IMR-90 (cell line): Measurements from ENCODE around the gene ZNF217. TPM values are rescaled to one million over a fixed set of nuclear protein-coding genes. Genes with fewer than 3 reads are reported as not detected.

Source experiments
- ATAC-seq: fragments of 200-7000 bp; cut with Tn5 transposase; 2 replicates; pipeline ENCODE4 v1.9.1; 2020; ENCODE audit warnings: low read depth, mild to moderate bottlenecking, moderate library complexity
- BruUV-seq: library from RNA; stranded (reverse); fragments of 400-500 nt; replicated peaks from 2 replicates; lab custom pipeline; 2021; lab: Mats Ljungman, UMichigan
- CTCF ChIA-PET: fragments of 300-600 bp; formaldehyde crosslinking; extraction: SDS; loops from one replicate; lab custom pipeline; 2021; ENCODE audit warnings: antibody characterized with exemption; lab: Yijun Ruan, JAX
- POLR2A ChIA-PET: fragments of 300-600 bp; sonication (Branson Sonifier 250); formaldehyde crosslinking; loops from one replicate; lab custom pipeline; 2022; ENCODE audit warnings: antibody characterized with exemption; ENCODE audit not compliant: unreplicated experiment; lab: Charles Lee
- DNase-seq: peaks from one replicate; pipeline ENCODE4 v3.0.0; 2013
- H2AFZ ChIP-seq: replicated peaks from 2 replicates; pipeline ENCODE3; 2013; ENCODE audit warnings: low read length, mild to moderate bottlenecking; ENCODE audit not compliant: poor library complexity
- H2AK5ac ChIP-seq: 2 replicates; pipeline ENCODE4 v1.6.1; 2013; ENCODE audit warnings: low read depth, low read length, inconsistent platforms
- H2AK9ac ChIP-seq: replicated peaks from 2 replicates; pipeline ENCODE3; 2013; ENCODE audit warnings: mild to moderate bottlenecking, low read depth, low read length, moderate library complexity; ENCODE audit not compliant: poor library complexity
- H2BK120ac ChIP-seq: 2 replicates; pipeline ENCODE4 v1.6.1; 2013; ENCODE audit warnings: low read depth, low read length, inconsistent platforms
- H2BK15ac ChIP-seq: 3 replicates; pipeline ENCODE4 v1.6.1; 2013; ENCODE audit warnings: low read depth, low read length, inconsistent platforms
- H2BK20ac ChIP-seq: 2 replicates; pipeline ENCODE4 v1.6.1; 2013; ENCODE audit warnings: low read depth, mild to moderate bottlenecking, inconsistent platforms, low read length, moderate library complexity
- H2BK5ac ChIP-seq: 2 replicates; pipeline ENCODE4 v1.6.1; 2013; ENCODE audit warnings: mild to moderate bottlenecking, low read depth, low read length, inconsistent platforms; ENCODE audit not compliant: poor library complexity, severe bottlenecking
- H3K14ac ChIP-seq: replicated peaks from 2 replicates; pipeline ENCODE4 v1.6.1; 2013; ENCODE audit warnings: low read depth, low read length, inconsistent platforms
- H3K18ac ChIP-seq: 2 replicates; pipeline ENCODE4 v1.6.1; 2013; ENCODE audit warnings: low read depth, low read length, control low read depth
- H3K23ac ChIP-seq: 2 replicates; pipeline ENCODE4 v1.6.1; 2013; ENCODE audit warnings: low read depth, low read length, inconsistent platforms
- H3K27ac ChIP-seq: 2 replicates; pipeline ENCODE4 v1.5.1; 2013; ENCODE audit warnings: mild to moderate bottlenecking, control low read depth, low read length; ENCODE audit not compliant: insufficient read depth
- H3K27me3 ChIP-seq: 2 replicates; pipeline ENCODE4 v1.6.1; 2013; ENCODE audit warnings: low read length; ENCODE audit not compliant: control insufficient read depth, insufficient read depth
- H3K36me3 ChIP-seq: 2 replicates; pipeline ENCODE4 v1.6.1; 2013; ENCODE audit warnings: low read length, mixed read lengths; ENCODE audit not compliant: control insufficient read depth, insufficient read depth
- H3K4ac ChIP-seq: 2 replicates; pipeline ENCODE4 v1.6.1; 2013; ENCODE audit warnings: low read depth, low read length, inconsistent platforms
- H3K4me1 ChIP-seq: 2 replicates; pipeline ENCODE4 v1.6.1; 2013; ENCODE audit warnings: low read length, mixed read lengths; ENCODE audit not compliant: control insufficient read depth, insufficient read depth
- H3K4me2 ChIP-seq: 2 replicates; pipeline ENCODE4 v1.6.1; 2013; ENCODE audit warnings: low read depth, mild to moderate bottlenecking, control low read depth, low read length, moderate library complexity
- H3K4me3 ChIP-seq: 2 replicates; pipeline ENCODE4 v1.5.1; 2013; ENCODE audit warnings: low read depth, mild to moderate bottlenecking, control low read depth, low read length, moderate library complexity; ENCODE audit not compliant: insufficient read depth
- H3K56ac ChIP-seq: 2 replicates; pipeline ENCODE4 v1.6.1; 2013; ENCODE audit warnings: low read length, inconsistent platforms; ENCODE audit not compliant: insufficient read depth; ENCODE audit errors: extremely low read depth
- H3K79me1 ChIP-seq, 2 experiments: 2 replicates each; pipeline ENCODE4 v1.6.1; 2013; ENCODE audit warnings: low read length in 2 of 2, inconsistent platforms in 1 of 2, low read depth in 1 of 2
- H3K9ac ChIP-seq: 2 replicates; pipeline ENCODE4 v1.6.1; 2013; ENCODE audit warnings: low read depth, low read length, control low read depth
- H3K9me1 ChIP-seq: 2 replicates; pipeline ENCODE4 v1.6.1; 2013; ENCODE audit warnings: low read length, inconsistent platforms; ENCODE audit not compliant: insufficient read depth
- H3K9me3 ChIP-seq: 2 replicates; pipeline ENCODE4 v1.6.1; 2013; ENCODE audit warnings: low read length; ENCODE audit not compliant: control insufficient read depth, insufficient read depth
- H4K20me1 ChIP-seq: 2 replicates; pipeline ENCODE4 v1.6.1; 2013; ENCODE audit warnings: low read length, inconsistent platforms; ENCODE audit not compliant: insufficient read depth
- H4K5ac ChIP-seq: 2 replicates; pipeline ENCODE4 v1.6.1; 2013; ENCODE audit warnings: mild to moderate bottlenecking, low read depth, low read length, control low read depth
- H4K8ac ChIP-seq, 2 experiments: 2 replicates each; pipeline ENCODE4 v1.6.1; 2013; ENCODE audit warnings: low read depth in 2 of 2, low read length in 2 of 2, control low read depth in 1 of 2, inconsistent platforms in 1 of 2
- H4K91ac ChIP-seq: 2 replicates; pipeline ENCODE4 v1.6.1; 2013; ENCODE audit warnings: low read depth, low read length, inconsistent platforms; ENCODE audit not compliant: insufficient read depth
- BHLHE40 ChIP-seq: fragments of 150-350 bp; IDR thresholded peaks from 2 replicates; pipeline ENCODE4 v1.6.1; 2016; ENCODE audit warnings: mild to moderate bottlenecking, low read depth, low read length
- CEBPB ChIP-seq: IDR thresholded peaks from 2 replicates; pipeline ENCODE4 v1.6.1; 2012; ENCODE audit warnings: low read depth, low read length, improper control_type of control experiment
- CHD1 ChIP-seq: IDR thresholded peaks from 2 replicates; pipeline ENCODE4 v1.6.1; 2012; ENCODE audit warnings: low read depth, low read length, improper control_type of control experiment
- CTCF ChIP-seq: conservative IDR thresholded peaks from 2 replicates; pipeline ENCODE4 v1.5.1; 2012; ENCODE audit warnings: mild to moderate bottlenecking, low read depth, low read length, improper control_type of control experiment
- FOS ChIP-seq: fragments of 150-350 bp; IDR thresholded peaks from 2 replicates; pipeline ENCODE4 v1.6.1; 2016; ENCODE audit warnings: low read depth, low read length
- MAFK ChIP-seq: IDR thresholded peaks from 2 replicates; pipeline ENCODE4 v1.6.1; 2012; ENCODE audit warnings: low read depth, low read length, improper control_type of control experiment
- MAZ ChIP-seq: IDR thresholded peaks from 2 replicates; pipeline ENCODE4 v1.6.1; 2012; ENCODE audit warnings: low read depth, mild to moderate bottlenecking, low read length, improper control_type of control experiment, moderate library complexity, borderline replicate concordance
- MXI1 ChIP-seq: IDR thresholded peaks from 2 replicates; pipeline ENCODE4 v1.6.1; 2012; ENCODE audit warnings: low read depth, mild to moderate bottlenecking, low read length, moderate library complexity, borderline replicate concordance
- NFE2L2 ChIP-seq: fragments of 150-350 bp; IDR thresholded peaks from 2 replicates; pipeline ENCODE4 v1.6.1; 2016; ENCODE audit warnings: low read depth, mild to moderate bottlenecking, low read length
- RAD21 ChIP-seq: IDR thresholded peaks from 2 replicates; pipeline ENCODE4 v1.6.1; 2012; ENCODE audit warnings: low read length, improper control_type of control experiment
- RCOR1 ChIP-seq: IDR thresholded peaks from 2 replicates; pipeline ENCODE4 v1.6.1; 2012; ENCODE audit warnings: mild to moderate bottlenecking, low read length, improper control_type of control experiment; ENCODE audit not compliant: insufficient replicate concordance
- RFX5 ChIP-seq: IDR thresholded peaks from 2 replicates; pipeline ENCODE4 v1.8.0; 2012; ENCODE audit warnings: low read depth, mild to moderate bottlenecking, low read length, moderate library complexity
- SMC3 ChIP-seq: fragments of 150-350 bp; IDR thresholded peaks from 2 replicates; pipeline ENCODE4 v1.6.1; 2016; ENCODE audit warnings: low read depth, mild to moderate bottlenecking, antibody characterized with exemption, low read length, moderate library complexity
- USF2 ChIP-seq: fragments of 150-350 bp; IDR thresholded peaks from 2 replicates; pipeline ENCODE4 v1.6.1; 2017; ENCODE audit warnings: mild to moderate bottlenecking, antibody characterized with exemption, low read length, low read depth
- WGBS, 2 experiments: methylation state at CpG; one replicate each; pipeline versions ENCODE4 v1.1.5 to v1.1.7; 2013; ENCODE audit warnings: missing lambda C conversion rate in 2 of 2; ENCODE audit not compliant: insufficient read length in 1 of 2; ENCODE audit errors: extremely low coverage in 2 of 2; 5-methylcytosine and 5-hydroxymethylcytosine counted together
- dilution Hi-C: fragments of 300-500 bp; cut with HindIII; formaldehyde crosslinking; loops from one replicate; pipeline ENCODE4 v1.14.3; 2018; ENCODE audit warnings: low sequenced_read_pairs; ENCODE audit not compliant: unreplicated experiment
- in situ Hi-C: fragments of 300-500 bp; cut with MboI; formaldehyde crosslinking; loops from 3 replicates; pipeline ENCODE4 v1.14.3; 2019; ENCODE audit warnings: low sequenced_read_pairs, inconsistent platforms, mixed read lengths
- intact Hi-C: fragments of 100-400 bp; cut with micrococcal nuclease; formaldehyde crosslinking; loops from 2 replicates; pipeline ENCODE4 v1.10.0; 2022
- polyA plus RNA-seq, 3 experiments: library from polyadenylated mRNA; depleted of rRNA; stranded (reverse); fragments of >200 nt; gene quantifications; 2 replicates each; pipeline ENCODE4 v1.2.3, GENCODE V29; 2012; ENCODE audit warnings: low replicate concordance in 1 of 3
- total RNA-seq: library from RNA; depleted of rRNA; stranded (reverse); fragments of >200 nt; gene quantifications from 2 replicates; pipeline ENCODE4 v1.2.3, GENCODE V29; 2012
- TF ChIP-seq, protein P1 (sequence below): fragments of 150-350 bp; IDR thresholded peaks from 2 replicates; pipeline ENCODE4 v1.6.1; 2016; ENCODE audit warnings: low read depth, mild to moderate bottlenecking, low read length, moderate library complexity, borderline replicate concordance

Gene ZNF217
- total and polyA plus RNA-seq, 2 of the 4 experiments (the other 2 are of a cell fraction) = 9.1 to 27.8 TPM

DNA sequence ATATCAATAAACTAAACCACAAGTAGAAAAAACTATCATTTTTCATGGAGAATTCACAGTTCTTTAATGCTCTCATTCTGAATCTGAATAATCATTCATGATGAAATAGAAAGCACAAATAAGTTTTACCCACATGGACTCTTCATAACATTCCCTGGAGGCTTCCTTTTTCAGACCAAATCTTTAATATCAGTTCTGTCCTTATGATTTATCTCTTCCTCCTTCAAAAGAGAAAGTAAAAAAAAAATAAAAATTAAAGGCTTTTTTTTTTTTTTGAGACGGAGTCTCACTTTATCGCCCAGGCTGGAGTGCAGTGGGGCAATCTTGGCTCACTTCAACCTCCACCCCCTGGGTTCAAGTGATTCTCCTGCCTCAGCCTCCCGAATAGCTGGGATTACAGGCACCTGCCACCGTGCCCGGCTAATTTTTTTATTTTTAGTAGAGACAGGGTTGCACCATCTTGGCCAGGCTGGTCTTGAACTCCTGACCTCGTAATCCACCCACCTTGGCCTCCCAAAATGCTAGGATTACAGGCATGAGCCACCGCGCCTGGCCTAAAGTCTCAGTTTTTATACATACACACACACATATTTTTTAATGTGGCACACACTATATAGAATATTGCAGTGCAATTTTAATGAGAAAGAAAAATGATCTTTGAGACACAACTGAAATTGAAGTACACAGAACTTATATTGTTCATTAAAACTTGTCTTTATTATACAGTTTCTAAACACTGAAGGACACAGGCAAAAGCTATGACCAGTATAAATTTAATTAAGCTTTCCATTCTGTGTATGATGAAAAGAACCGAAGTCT, 31.9 kb upstream of the ZNF217 start:
- no CpG with 5 or more reads among the region's 9 CpGs for WGBS, 2 experiments
- Histone ChIP-seq H3K14ac (no peak overlapping the region), H4K5ac (no peak overlapping the region), H2AFZ (no peak overlapping the region), H4K20me1 (no peaks in the 10 kb centered on the region), H3K4me2 (no peak overlapping the region), H3K79me1 (0 out of 4 replicates have a peak, but pooled peaks cover 0 to 3% of the 10 kb centered on the region in 2 experiments), H3K56ac (no peak overlapping the region), H3K36me3 (no peaks in the 10 kb centered on the region), H3K27ac (no peak overlapping the region), H3K4ac (no peak overlapping the region), H3K4me3 (no peak overlapping the region), H4K91ac (no peak overlapping the region), H3K4me1 (peaks cover 15% of the 10 kb centered on the region), H2BK15ac (no peak overlapping the region), H2BK20ac (no peak overlapping the region), H3K18ac (no peak overlapping the region), H4K8ac (no peak overlapping the region), H3K23ac (no peak overlapping the region), H3K9me3 (no peaks in the 10 kb centered on the region), H3K27me3 (no peaks in the 10 kb centered on the region), H2AK5ac (no peak overlapping the region), H3K9ac (no peak overlapping the region), H3K9me1 (no peaks in the 10 kb centered on the region), H2AK9ac (no peak overlapping the region), H2BK5ac (no peak overlapping the region), H2BK120ac (no peak overlapping the region)
- ChIA-PET CTCF (no interaction called here), POLR2A (no interaction called here)
- in situ Hi-C loops (no loop called here), dilution Hi-C loops (no loop called here), intact Hi-C loops (loop anchor here (2.0 kb wide), 1 partner anchor 203 kb away; no protein-coding TSS in a partner anchor)
- ATAC-seq = no peak
- DNase-seq = no peak
- no TSS peak for BruUV-seq
- TF ChIP-seq BHLHE40 = no peak
- no peak for TF ChIP-seq CTCF
- no peak for TF ChIP-seq CHD1
- TF ChIP-seq, protein P1, sequence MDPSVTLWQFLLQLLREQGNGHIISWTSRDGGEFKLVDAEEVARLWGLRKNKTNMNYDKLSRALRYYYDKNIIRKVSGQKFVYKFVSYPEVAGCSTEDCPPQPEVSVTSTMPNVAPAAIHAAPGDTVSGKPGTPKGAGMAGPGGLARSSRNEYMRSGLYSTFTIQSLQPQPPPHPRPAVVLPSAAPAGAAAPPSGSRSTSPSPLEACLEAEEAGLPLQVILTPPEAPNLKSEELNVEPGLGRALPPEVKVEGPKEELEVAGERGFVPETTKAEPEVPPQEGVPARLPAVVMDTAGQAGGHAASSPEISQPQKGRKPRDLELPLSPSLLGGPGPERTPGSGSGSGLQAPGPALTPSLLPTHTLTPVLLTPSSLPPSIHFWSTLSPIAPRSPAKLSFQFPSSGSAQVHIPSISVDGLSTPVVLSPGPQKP = no peak
- no peak for TF ChIP-seq MAFK
- no peak for TF ChIP-seq USF2
- TF ChIP-seq FOS = no peak
- no peak for TF ChIP-seq CEBPB
- TF ChIP-seq RAD21 = no peak
- no peak for TF ChIP-seq SMC3
- no peak for TF ChIP-seq MXI1
- TF ChIP-seq MAZ = no peak
- no peak for TF ChIP-seq RFX5
- TF ChIP-seq NFE2L2 = no peak
- no peak for TF ChIP-seq RCOR1
